Measurements from ENCODE around the gene SELENON.

SELENON gene

DNA sequence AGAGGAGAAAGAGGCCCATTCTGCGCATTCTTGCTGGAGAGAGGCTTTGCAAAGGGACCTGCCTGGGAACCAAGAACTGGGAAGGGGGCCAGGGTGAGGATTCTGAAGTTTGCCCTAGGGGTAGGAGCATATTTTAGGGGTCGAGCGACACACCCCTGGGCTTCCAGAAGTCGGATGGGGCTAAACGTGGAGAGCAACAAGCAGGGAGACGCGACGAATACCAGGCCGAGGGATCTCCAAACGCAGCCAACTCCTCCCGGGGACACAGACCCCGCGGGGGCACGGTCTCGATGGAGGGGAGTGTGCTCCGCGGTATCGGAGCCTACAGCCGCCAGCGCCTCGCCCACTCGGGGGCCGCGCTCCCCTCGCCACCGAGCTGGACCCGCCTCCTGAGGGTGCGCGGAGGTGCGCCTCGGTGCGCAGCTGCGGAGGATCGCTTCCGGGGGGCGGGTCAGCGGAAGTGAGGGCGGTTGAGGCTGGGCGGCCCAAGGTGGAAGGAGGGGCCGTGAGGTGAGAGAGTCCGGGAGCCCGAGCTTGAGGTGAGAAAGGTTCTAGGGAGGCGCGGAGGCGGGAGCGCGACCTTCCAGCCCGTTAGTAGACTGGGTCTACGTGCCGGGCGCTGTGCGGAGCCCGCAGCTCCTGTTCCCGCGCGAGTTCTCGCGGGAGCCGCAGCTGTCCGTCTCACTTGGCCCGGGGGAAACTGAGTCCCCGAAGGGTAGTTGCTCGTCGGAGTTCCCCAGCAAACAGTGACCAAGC, 19.7 kb downstream of the SELENON start, which contains the start of gene MTFR1L:
MTFR1L (plus strand) TSS at position 464 of the 756 bp plus-strand sequence. CDS start 3,151 bp downstream, outside the sequence.
- peak within 1 kb of the TSS; percentile 93 for H3K27ac ChIP-seq
- no peak for TF ChIP-seq ZFX (IDR thresholded peaks at IDR 0.05)
- TF ChIP-seq, protein P1, sequence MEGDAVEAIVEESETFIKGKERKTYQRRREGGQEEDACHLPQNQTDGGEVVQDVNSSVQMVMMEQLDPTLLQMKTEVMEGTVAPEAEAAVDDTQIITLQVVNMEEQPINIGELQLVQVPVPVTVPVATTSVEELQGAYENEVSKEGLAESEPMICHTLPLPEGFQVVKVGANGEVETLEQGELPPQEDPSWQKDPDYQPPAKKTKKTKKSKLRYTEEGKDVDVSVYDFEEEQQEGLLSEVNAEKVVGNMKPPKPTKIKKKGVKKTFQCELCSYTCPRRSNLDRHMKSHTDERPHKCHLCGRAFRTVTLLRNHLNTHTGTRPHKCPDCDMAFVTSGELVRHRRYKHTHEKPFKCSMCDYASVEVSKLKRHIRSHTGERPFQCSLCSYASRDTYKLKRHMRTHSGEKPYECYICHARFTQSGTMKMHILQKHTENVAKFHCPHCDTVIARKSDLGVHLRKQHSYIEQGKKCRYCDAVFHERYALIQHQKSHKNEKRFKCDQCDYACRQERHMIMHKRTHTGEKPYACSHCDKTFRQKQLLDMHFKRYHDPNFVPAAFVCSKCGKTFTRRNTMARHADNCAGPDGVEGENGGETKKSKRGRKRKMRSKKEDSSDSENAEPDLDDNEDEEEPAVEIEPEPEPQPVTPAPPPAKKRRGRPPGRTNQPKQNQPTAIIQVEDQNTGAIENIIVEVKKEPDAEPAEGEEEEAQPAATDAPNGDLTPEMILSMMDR (conservative IDR thresholded peaks at IDR 0.05): no peak

DNA sequence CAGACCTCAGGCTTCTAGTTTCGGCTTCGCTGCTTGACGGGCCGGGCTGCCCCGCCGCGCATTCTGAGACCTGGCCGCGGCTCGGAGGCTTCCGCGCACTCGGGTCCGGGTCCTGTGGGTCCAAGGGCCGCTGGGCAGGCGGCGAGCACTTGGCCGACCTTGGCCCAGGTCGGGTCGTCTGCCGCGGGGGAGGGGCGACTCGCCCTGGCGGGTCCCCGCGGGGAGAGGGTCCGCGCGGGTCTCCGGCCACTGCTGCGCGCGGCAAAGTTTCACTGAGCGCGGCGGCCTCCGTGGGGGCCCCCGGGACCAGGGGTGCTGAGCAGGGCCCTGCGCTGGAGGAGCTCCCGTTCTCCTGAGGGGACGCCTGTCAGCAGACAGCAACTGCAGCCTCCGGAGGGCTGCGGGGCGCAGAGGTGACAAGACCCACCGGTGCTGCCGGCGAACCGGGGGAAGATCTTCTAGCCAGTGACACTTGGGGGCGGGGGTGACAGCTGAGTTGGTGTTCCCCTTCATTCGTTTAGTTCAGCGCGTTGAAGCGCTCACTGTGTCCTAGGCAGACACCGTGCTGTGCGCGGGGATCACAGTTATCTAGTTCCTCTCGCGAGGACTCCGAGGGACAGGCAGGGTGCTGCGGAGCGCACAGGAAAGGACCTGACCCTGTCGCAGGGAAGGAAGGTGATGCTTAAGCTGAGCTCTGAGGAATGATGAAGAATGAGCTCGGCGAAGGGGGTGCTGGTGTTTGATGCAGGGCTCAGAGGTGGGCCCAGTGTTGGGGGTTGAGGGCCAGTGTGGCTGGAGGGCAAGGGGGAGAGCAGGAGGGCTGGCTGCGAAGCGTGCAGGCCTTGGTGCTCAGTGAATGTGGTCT, 20.5 kb downstream of the SELENON start:
- TF ChIP-seq, protein P1 (conservative IDR thresholded peaks at IDR 0.05): no peak
- no peak for TF ChIP-seq ZFX (IDR thresholded peaks at IDR 0.05)

DNA sequence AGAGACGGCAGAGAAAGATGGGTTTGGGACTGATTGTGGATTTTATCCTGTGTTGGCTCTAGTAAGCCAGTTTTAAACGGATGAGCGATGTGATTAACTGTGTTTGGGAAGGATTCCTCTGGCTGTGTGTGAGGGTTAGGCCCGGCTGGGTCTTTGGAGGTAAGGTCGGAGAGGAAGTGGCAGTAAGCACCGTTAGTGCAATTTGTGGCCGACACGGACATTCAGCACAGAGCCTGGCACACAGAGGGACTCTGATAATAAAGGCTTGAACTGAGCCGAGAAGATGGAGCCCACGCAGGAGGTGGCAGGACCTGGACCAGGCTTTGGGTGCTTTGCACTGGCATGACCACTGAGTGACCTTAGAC, 21.1 kb downstream of the SELENON start:
- H3K27ac ChIP-seq: peak overlapping the region; percentile 93
- TF ChIP-seq, protein P1 (conservative IDR thresholded peaks at IDR 0.05): no peak
- TF ChIP-seq ZFX (IDR thresholded peaks at IDR 0.05): no peak

More for the DNA sequence above, 20.5 kb downstream of the SELENON start:
- peak overlapping the region; percentile 93 for H3K27ac ChIP-seq

DNA sequence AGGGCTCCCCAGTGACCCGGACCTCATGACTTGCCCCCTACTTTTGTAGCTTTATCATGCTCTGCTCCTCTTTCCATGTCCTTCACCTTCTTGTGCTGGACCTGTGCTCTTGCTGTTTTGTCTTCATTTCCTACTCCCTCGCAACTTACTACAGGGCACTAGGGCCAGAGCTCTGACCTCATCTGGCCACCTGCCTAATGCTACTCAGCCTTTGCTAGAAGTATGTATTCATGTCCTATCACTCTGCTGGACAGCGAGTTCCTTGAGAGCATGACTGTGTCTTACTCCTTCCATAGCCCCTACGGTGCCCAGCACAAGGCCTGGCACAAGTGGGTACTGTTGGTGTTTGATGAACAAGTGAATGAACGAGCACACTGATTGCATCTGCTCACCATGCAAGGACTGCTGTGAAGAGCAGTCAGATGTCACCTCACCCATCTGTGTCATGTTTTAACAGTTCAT, 21.7 kb downstream of the SELENON start:
- TF ChIP-seq, protein P1 (conservative IDR thresholded peaks at IDR 0.05): no peak
- no peak for TF ChIP-seq ZFX (IDR thresholded peaks at IDR 0.05)

DNA sequence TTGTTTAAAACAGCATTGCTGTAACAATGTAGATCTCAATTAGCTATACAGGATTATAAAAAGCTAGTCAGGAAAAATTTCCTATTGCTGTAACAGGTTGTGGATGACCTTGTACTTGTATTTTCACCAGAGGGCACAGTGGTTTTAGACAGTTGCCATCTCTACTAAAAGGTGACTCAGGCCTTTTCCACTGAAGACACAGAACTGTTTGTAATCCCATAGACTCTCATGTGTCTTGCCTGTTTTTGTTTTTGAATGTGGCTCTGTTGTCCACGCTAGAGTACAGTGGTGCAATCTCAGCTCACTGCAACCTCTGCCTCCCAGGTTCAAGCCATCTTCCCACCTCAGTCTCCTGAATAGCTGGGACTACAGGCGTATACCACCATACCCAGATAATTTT, 25.6 kb downstream of the SELENON start:
- H3K27ac ChIP-seq: peak overlapping the region; percentile 20
- no peak for TF ChIP-seq ZFX (IDR thresholded peaks at IDR 0.05)
- TF ChIP-seq, protein P1 (conservative IDR thresholded peaks at IDR 0.05): no peak

More for the DNA sequence above, 21.7 kb downstream of the SELENON start:
- peak overlapping the region; percentile 93 for H3K27ac ChIP-seq

DNA sequence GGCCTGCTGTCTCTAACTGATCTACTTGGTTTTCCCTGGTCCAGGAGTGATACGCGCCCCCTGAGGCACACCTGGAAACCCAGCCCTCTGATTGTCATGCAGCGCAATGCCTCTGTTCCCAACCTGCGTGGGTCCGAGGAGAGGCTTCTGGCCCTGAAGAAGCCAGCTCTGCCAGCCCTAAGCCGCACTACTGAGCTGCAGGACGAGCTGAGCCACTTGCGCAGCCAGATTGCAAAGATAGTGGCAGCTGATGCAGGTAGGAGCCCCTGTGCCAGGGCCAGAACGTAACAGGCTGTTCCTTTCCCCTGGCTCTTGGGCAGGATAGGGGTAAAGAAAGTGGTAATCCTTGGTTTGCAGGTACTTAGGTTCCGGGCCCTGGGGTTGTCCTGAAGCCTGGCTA, 26.6 kb downstream of the SELENON start:
- peak overlapping the region; percentile 40 for H3K27ac ChIP-seq
- no peak for TF ChIP-seq ZFX (IDR thresholded peaks at IDR 0.05)
- TF ChIP-seq, protein P1 (conservative IDR thresholded peaks at IDR 0.05): no peak

DNA sequence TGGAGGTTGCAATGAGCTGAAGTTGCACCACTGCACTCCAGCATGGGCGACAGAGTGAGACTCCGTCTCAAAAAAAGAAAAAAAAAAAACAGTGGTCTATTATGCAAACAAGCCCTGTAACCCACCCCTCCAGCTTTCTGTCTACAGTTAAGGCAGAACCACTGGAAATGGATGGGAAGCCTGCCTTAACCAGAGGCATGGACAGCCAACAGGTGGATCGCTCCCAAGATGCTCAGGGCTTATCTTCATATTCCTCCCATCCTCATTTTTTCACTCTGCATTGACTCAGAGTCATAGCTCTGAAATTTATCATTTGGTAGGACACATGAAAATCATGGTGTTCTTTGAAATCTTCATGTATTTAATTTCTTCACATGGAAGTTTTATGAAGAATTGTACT, 28.5 kb downstream of the SELENON start:
- TF ChIP-seq, protein P1 (conservative IDR thresholded peaks at IDR 0.05): no peak

More for the DNA sequence above, 28.5 kb downstream of the SELENON start:
- H3K27ac ChIP-seq: no peak overlapping the region
